T-cell (primary cell): ENCODE results near the gene FSCN2. TPM values are rescaled to one million over a fixed set of nuclear protein-coding genes. Genes with fewer than 3 reads are reported as not detected.

Source experiments
- ATAC-seq, 4 experiments: fragments of 200-7000 bp in 3 of 4; fragments of 150-1000 bp in 1 of 4; cut with Tn5 transposase; replicated peaks in 1 of 4; 1 replicate in 3 of 4; 2 replicates in 1 of 4; pipeline ENCODE4 v1.10.0; 2021; ENCODE audit warnings: moderate library complexity in 3 of 4, mild to moderate bottlenecking in 2 of 4, moderate number of reproducible peaks in 1 of 4
- CTCF ChIA-PET, 2 donors: fragments of 300-600 bp; sonication (Branson Sonifier 250); formaldehyde crosslinking; loops; one replicate each; lab custom pipeline; 2022; ENCODE audit warnings: antibody characterized with exemption in 2 of 2; lab: Charles Lee
- POLR2A ChIA-PET, 2 donors: fragments of 300-600 bp; sonication (Branson Sonifier 250); formaldehyde crosslinking; loops; one replicate each; lab custom pipeline; 2022; ENCODE audit warnings: antibody characterized with exemption in 2 of 2; lab: Charles Lee
- DNase-seq, 35 experiments: peaks; one replicate each; pipeline versions ENCODE4 v3.0.0 to v3.0.0-alpha.2; 2013 to 2023
- H3K27ac ChIP-seq: one replicate; pipeline ENCODE4 v1.5.1; 2013; ENCODE audit warnings: low read length
- H3K27me3 ChIP-seq, 2 experiments: replicated peaks in 1 of 2; 1 replicate in 1 of 2; 2 replicates in 1 of 2; pipeline versions ENCODE4 v1.6.1 to v1.7.0; 2013; ENCODE audit warnings: low read length in 1 of 2, mixed read lengths in 1 of 2; ENCODE audit not compliant: control insufficient read depth in 2 of 2, insufficient read depth in 2 of 2; ENCODE audit errors: extremely low read depth in 1 of 2
- H3K36me3 ChIP-seq, 2 donors: 1 replicate in 1 of 2; 2 replicates in 1 of 2; pipeline versions ENCODE4 v1.6.1 to v1.7.0; 2013; ENCODE audit warnings: low read length in 1 of 2; ENCODE audit not compliant: control insufficient read depth in 2 of 2, insufficient read depth in 1 of 2; ENCODE audit errors: extremely low read depth in 1 of 2
- H3K4me1 ChIP-seq, 2 experiments: 1 replicate in 1 of 2; 2 replicates in 1 of 2; pipeline versions ENCODE4 v1.6.1 to v1.7.0; 2013; ENCODE audit warnings: low read length in 2 of 2, mixed read lengths in 1 of 2; ENCODE audit not compliant: insufficient read depth in 2 of 2, control insufficient read depth in 1 of 2; ENCODE audit errors: extremely low read depth in 1 of 2
- H3K4me3 ChIP-seq, 2 donors: 1 replicate in 1 of 2; 2 replicates in 1 of 2; pipeline versions ENCODE4 v1.5.1 to v1.7.0; 2013; ENCODE audit warnings: mild to moderate bottlenecking in 2 of 2, low read length in 1 of 2, moderate library complexity in 1 of 2; ENCODE audit not compliant: control insufficient read depth in 1 of 2; ENCODE audit errors: extremely low read depth in 1 of 2
- H3K9me3 ChIP-seq: 2 replicates; pipeline ENCODE4 v1.7.0; 2013
- H3K27ac Mint-ChIP-seq, 2 donors: one replicate each; pipeline ENCODE4 v1.8.0; 2020 to 2021; ENCODE audit warnings: mild to moderate bottlenecking in 2 of 2, mixed read lengths in 2 of 2
- H3K27me3 Mint-ChIP-seq, 2 donors: one replicate each; pipeline ENCODE4 v1.8.0; 2021 to 2022; ENCODE audit warnings: mixed read lengths in 2 of 2
- H3K36me3 Mint-ChIP-seq: one replicate; pipeline ENCODE4 v1.8.0; 2021; ENCODE audit warnings: mixed read lengths
- H3K4me1 Mint-ChIP-seq, 3 donors: one replicate each; pipeline ENCODE4 v1.8.0; 2020 to 2022; ENCODE audit warnings: mixed read lengths in 3 of 3, mild to moderate bottlenecking in 1 of 3
- H3K4me3 Mint-ChIP-seq, 3 donors: one replicate each; pipeline ENCODE4 v1.8.0; 2020 to 2022; ENCODE audit warnings: mild to moderate bottlenecking in 3 of 3, mixed read lengths in 3 of 3, moderate library complexity in 3 of 3
- H3K9me3 Mint-ChIP-seq, 3 donors: one replicate each; pipeline ENCODE4 v1.8.0; 2020 to 2022; ENCODE audit warnings: mixed read lengths in 3 of 3
- WGBS: methylation state at CpG from one replicate; pipeline ENCODE4 v1.1.5; 2013; ENCODE audit warnings: missing lambda C conversion rate; ENCODE audit not compliant: insufficient coverage; 5-methylcytosine and 5-hydroxymethylcytosine counted together
- total RNA-seq, 35 experiments: library from RNA in 6 of 35; stranded (reverse) in 6 of 35; fragments of 120-200 nt in 1 of 35; gene quantifications; one replicate each; pipeline versions ENCODE4 v1.2.1 to v1.2.4 and lab custom pipeline; 2013 to 2026

FSCN2 gene
- total RNA-seq, 5 donors from 2014 or later (not counting 1 experiment from before 2014, with no cell fraction given), result 0.91 to 4.2 (median 1.2) TPM

DNA sequence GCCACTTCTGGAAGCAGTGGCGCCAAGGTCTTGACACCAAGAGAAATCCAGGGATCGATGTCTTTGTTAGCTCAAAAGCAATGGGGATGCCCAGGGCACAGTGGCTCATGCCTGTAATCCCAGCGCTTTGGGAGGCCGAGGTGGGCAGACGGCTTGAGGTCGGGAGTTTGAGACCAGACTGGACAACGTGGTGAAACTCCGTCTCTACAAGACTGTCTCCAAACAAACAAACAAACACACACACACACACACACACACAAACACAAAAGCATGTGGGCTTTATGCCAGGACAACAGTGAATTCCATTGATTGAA, 46.4 kb downstream of the FSCN2 start:
- H3K9me3 Mint-ChIP-seq, result no peaks in the 10 kb centered on the region
- Histone ChIP-seq H3K27me3 (no peaks in the 10 kb centered on the region), H3K27ac (no peak overlapping the region), H3K4me1 (no peaks in the 10 kb centered on the region), H3K4me3 (no peak overlapping the region), H3K9me3 (no peaks in the 10 kb centered on the region), H3K36me3 (peaks cover 21 to 63% of the 10 kb centered on the region in 2 donors)
- H3K27ac Mint-ChIP-seq, result no peak overlapping the region
- ChIA-PET CTCF (no interaction called here), POLR2A (interaction anchor here in 1 of 2 donors (0.7 kb wide), 1 partner anchor 55 kb away, joined by 3 read pairs; no protein-coding TSS in a partner anchor)
- DNase-seq (no peak), ATAC-seq (no peak)
- no peaks in the 10 kb centered on the region for H3K27me3 Mint-ChIP-seq
- H3K4me3 Mint-ChIP-seq, result no peak overlapping the region
- peaks cover 38% of the 10 kb centered on the region for H3K36me3 Mint-ChIP-seq
- 98% methylated on average over 8 of the region's 8 CpGs for WGBS
- H3K4me1 Mint-ChIP-seq, result peaks cover 0 to 15% (median 4%) of the 10 kb centered on the region in 3 donors

DNA sequence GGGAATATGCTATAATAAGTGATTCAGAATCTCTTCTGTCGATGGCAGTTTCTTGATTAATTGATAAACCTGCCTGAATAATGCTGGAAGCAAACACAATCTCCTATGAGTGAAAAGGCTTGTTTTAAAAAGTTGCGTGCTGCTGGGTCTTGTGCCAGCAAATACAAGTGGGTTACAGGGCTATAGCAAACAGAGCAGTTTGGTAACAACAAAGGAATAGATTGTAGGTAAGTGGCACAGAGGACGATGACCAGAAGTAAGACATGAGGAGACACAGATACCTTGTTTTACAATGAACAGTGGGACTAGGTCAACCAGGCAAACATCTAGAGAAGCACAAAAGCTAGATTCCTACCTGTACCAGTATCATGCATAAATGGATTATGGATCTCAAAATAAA, 47.7 kb downstream of the FSCN2 start:
- peaks cover 0 to 24% (median 8%) of the 10 kb centered on the region in 3 donors for H3K4me1 Mint-ChIP-seq
- Histone ChIP-seq H3K9me3 (no peaks in the 10 kb centered on the region), H3K4me1 (no peaks in the 10 kb centered on the region), H3K4me3 (no peak overlapping the region), H3K27ac (no peak overlapping the region), H3K36me3 (peaks cover 18 to 58% of the 10 kb centered on the region in 2 donors), H3K27me3 (no peaks in the 10 kb centered on the region)
- ChIA-PET POLR2A (no interaction called here), CTCF (no interaction called here)
- H3K4me3 Mint-ChIP-seq, result no peak overlapping the region
- no peak for DNase-seq
- ATAC-seq, result no peak
- H3K27ac Mint-ChIP-seq, result no peak overlapping the region
- no peaks in the 10 kb centered on the region for H3K27me3 Mint-ChIP-seq
- peaks cover 45% of the 10 kb centered on the region for H3K36me3 Mint-ChIP-seq
- 94% methylated on average over 2 of the region's 3 CpGs for WGBS
- no peaks in the 10 kb centered on the region for H3K9me3 Mint-ChIP-seq

DNA sequence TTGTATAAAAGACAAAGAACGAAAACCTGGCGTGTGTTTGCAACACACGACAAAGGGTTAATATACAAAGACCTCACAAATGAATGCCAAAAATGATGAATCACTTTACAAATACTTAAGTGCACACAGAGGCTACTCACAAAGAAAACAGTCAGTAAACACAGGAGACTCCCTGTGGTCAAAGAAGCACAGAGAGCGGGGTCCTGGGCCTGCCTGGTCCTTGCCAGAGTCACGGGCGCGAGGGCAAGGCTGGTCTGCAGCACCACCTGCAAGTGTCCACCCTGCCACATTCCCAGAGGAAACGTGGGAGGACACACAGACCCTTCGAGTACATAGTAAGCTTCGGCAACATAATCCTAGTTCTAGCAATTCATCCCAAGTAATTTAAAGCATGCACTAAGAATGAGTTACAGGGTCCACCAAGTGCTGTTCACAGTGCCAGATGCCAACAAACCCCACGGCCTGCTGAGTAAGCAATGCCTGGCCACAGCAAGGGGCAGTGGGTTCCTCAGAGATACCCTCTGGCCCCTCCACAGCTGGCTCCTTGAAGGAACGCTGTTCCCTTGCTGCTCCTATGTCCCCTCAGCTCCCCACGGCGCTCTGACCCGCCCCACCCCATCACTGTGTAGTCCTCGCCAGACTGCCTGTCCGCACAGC, 48.6 kb downstream of the FSCN2 start:
- Mint-ChIP-seq H3K36me3 (peaks cover 44% of the 10 kb centered on the region), H3K4me3 (no peak overlapping the region), H3K27me3 (no peaks in the 10 kb centered on the region), H3K4me1 (peaks cover 0 to 24% (median 8%) of the 10 kb centered on the region in 3 donors), H3K9me3 (no peaks in the 10 kb centered on the region), H3K27ac (no peak overlapping the region)
- H3K4me3 ChIP-seq, result no peak overlapping the region
- H3K27ac ChIP-seq, result no peak overlapping the region
- POLR2A ChIA-PET, result interaction anchor here in 1 of 2 donors (0.6 kb wide), 1 partner anchor 285 kb away, joined by 3 read pairs; no protein-coding TSS in a partner anchor
- no peaks in the 10 kb centered on the region for H3K4me1 ChIP-seq
- CTCF ChIA-PET, result no interaction called here
- H3K36me3 ChIP-seq, result peaks cover 19 to 55% of the 10 kb centered on the region in 2 donors
- H3K27me3 ChIP-seq, result no peaks in the 10 kb centered on the region
- WGBS, result 98% methylated on average over 11 of the region's 17 CpGs
- H3K9me3 ChIP-seq, result no peaks in the 10 kb centered on the region
- ATAC-seq (no peak), DNase-seq (no peak)

DNA sequence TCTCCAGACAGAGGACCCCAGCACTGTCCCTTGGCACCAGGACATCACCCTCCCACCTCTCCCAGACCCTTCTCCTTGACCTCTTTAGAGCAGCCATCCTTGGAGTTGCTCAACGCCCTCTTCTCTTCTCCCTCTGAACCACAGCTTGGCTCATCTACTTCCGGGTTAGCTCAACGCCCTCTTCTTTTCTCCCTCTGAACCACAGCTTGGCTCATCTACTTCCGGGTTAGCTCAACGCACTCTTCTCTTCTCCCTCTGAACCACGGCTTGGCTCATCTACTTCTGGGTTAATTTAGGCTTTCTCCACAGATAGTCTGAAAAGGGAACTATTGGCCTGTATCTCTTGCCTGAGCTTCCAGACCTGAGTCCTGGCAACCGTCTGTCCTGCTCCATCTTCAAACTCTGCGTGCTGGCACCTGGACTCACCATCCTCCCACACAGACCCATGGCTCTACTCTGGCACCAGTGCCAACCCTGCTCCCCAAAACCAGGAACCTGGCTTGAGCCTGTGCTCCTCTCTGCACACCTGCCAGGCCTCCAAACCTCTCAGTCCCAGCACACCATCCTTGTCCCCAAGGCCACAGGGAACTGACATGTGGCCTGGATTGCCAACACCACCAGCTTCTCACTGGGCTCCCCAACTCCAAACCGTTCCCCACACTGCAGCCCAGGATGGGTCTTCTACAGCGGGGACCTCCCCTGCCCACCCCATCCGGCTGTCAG, 49.3 kb downstream of the FSCN2 start:
- CTCF ChIA-PET, result no interaction called here
- 85% methylated on average over 11 of the region's 11 CpGs for WGBS

DNA sequence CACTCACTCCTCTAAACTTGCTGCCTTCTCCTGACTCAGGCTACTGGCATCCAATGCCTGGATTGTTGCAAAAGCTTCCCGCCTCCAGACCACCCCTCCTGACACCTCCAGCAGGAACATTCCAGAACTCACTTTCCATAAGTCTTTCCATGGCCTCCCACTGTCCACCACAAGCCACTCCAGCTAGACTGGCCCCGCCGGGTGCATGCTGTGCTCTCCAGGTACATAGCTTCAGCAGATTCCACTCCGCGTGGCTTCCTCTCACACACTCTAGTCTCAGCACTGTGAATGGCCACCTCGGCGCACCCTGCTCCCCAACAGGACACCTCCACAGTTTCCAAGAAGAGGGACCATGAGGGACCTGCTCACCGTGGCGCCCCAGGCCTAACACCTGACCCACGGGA, 49.9 kb downstream of the FSCN2 start:
- Mint-ChIP-seq H3K27me3 (no peaks in the 10 kb centered on the region), H3K27ac (no peak overlapping the region), H3K9me3 (no peaks in the 10 kb centered on the region), H3K4me3 (no peak overlapping the region), H3K4me1 (peaks cover 0 to 24% (median 8%) of the 10 kb centered on the region in 3 donors), H3K36me3 (peaks cover 41% of the 10 kb centered on the region)
- WGBS, result 98% methylated on average over 8 of the region's 10 CpGs
- Histone ChIP-seq H3K27me3 (no peaks in the 10 kb centered on the region), H3K27ac (no peak overlapping the region), H3K9me3 (no peaks in the 10 kb centered on the region), H3K4me1 (no peaks in the 10 kb centered on the region), H3K36me3 (peaks cover 22 to 65% of the 10 kb centered on the region in 2 donors), H3K4me3 (no peak overlapping the region)
- ATAC-seq (no peak), DNase-seq (no peak)
- POLR2A ChIA-PET, result no interaction called here
- CTCF ChIA-PET, result no interaction called here

More for the DNA sequence above, 49.3 kb downstream of the FSCN2 start:
- H3K27me3 ChIP-seq, result no peaks in the 10 kb centered on the region
- no peaks in the 10 kb centered on the region for H3K4me1 ChIP-seq
- no peak overlapping the region for H3K4me3 ChIP-seq
- H3K36me3 ChIP-seq, result peaks cover 22 to 59% of the 10 kb centered on the region in 2 donors
- ATAC-seq, result no peak
- no peak overlapping the region for H3K4me3 Mint-ChIP-seq
- no peaks in the 10 kb centered on the region for H3K27me3 Mint-ChIP-seq
- H3K36me3 Mint-ChIP-seq, result peaks cover 45% of the 10 kb centered on the region
- no peaks in the 10 kb centered on the region for H3K9me3 ChIP-seq
- no peak overlapping the region for H3K27ac ChIP-seq
- POLR2A ChIA-PET, result interaction anchor here in 1 of 2 donors (0.6 kb wide), 1 partner anchor 285 kb away, joined by 3 read pairs; no protein-coding TSS in a partner anchor
- peaks cover 0 to 24% (median 8%) of the 10 kb centered on the region in 3 donors for H3K4me1 Mint-ChIP-seq
- DNase-seq, result no peak
- no peaks in the 10 kb centered on the region for H3K9me3 Mint-ChIP-seq
- H3K27ac Mint-ChIP-seq, result peak overlapping the region in 1 of 2 donors; percentile 35

DNA sequence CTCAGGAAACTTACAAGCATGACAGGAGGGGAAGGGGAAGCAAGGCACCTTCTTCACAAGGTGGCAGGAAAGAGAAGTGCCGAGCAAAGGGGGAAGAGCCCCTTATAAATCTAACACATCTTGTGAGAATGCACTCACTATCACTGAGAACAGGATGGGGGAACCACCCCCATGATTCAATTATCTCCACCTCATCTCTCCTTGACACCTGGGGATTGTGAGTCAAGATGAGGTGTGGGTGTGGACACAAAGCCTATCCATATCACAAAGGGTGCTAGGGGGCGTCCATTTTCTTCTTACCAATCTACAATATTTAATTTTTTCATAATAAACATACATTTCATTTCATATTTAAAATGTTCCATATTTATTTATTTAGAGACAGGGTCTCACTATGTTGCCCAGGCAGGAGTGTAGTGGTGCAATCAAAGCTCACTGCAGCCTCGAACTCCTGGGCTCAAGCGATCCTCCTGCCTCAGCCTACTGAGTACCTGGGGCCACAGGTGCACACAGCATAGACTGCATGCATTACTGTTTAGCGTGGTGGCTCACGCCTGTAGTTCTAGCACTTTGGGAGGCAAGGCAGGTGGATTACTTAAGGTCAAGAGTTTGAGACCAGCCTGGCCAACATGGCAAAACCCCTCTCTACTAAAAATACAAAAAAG, 50.5 kb downstream of the FSCN2 start:
- Mint-ChIP-seq H3K27ac (no peak overlapping the region), H3K27me3 (no peaks in the 10 kb centered on the region), H3K9me3 (no peaks in the 10 kb centered on the region), H3K4me1 (peaks cover 0 to 24% (median 8%) of the 10 kb centered on the region in 3 donors), H3K36me3 (peaks cover 41% of the 10 kb centered on the region), H3K4me3 (no peak overlapping the region)
- H3K27me3 ChIP-seq, result no peaks in the 10 kb centered on the region
- POLR2A ChIA-PET, result no interaction called here
- no peak overlapping the region for H3K4me3 ChIP-seq
- H3K4me1 ChIP-seq, result no peaks in the 10 kb centered on the region
- WGBS, result 100% methylated on average over 2 of the region's 6 CpGs
- no peak overlapping the region for H3K27ac ChIP-seq
- no peaks in the 10 kb centered on the region for H3K9me3 ChIP-seq
- CTCF ChIA-PET, result no interaction called here
- ATAC-seq, result no peak
- DNase-seq, result no peak
- peaks cover 23 to 69% of the 10 kb centered on the region in 2 donors for H3K36me3 ChIP-seq
